PC-3 (cell line): ENCODE results near the gene FAM177A1.

Experiments
- CTCF ChIP-seq: fragments of 300-600 bp; sonication (generic); conservative IDR thresholded peaks from 2 replicates; pipeline ENCODE4 v1.5.1; 2017; ENCODE audit warnings: antibody characterized with exemption, low read depth, mild to moderate bottlenecking, low read length
- EZH2 ChIP-seq: fragments of 300-600 bp; sonication (generic); IDR thresholded peaks from one replicate; pipeline ENCODE4 v1.6.1; 2017; ENCODE audit warnings: antibody characterized with exemption, mild to moderate bottlenecking, low read length; ENCODE audit not compliant: unreplicated experiment

GRCh38 chr14:35117112-35117511, 71.0 kb downstream of the FAM177A1 start:
- TF ChIP-seq CTCF: no peak
- no peak for TF ChIP-seq EZH2
